Breast epithelium (tissue), 4 donors: Measurements from ENCODE around the gene TEAD1. TPM values are rescaled to one million over a fixed set of nuclear protein-coding genes. Genes with fewer than 3 reads are reported as not detected.

ENCODE experiments used
- DNase-seq, 2 donors: peaks; one replicate each; pipeline ENCODE4 v3.0.0-alpha.2; 2019; ENCODE audit warnings: low spot score in 2 of 2
- H3K27ac ChIP-seq, 2 donors: fragments of 200-600 bp; sonication (generic) in 1 of 2; one replicate each; pipeline ENCODE4 v1.5.1; 2016 to 2019; ENCODE audit warnings: mild to moderate bottlenecking in 1 of 2
- H3K27me3 ChIP-seq, 2 donors: fragments of 200-600 bp; sonication (generic) in 1 of 2; one replicate each; pipeline versions ENCODE4 v1.5.1 to v1.6.0; 2017 to 2019; ENCODE audit warnings: control low read depth in 1 of 2, mild to moderate bottlenecking in 1 of 2
- H3K36me3 ChIP-seq: fragments of 200-600 bp; one replicate; pipeline ENCODE4 v1.5.1; 2019
- H3K4me1 ChIP-seq, 2 donors: fragments of 200-600 bp; sonication (generic); one replicate each; pipeline ENCODE4 v1.5.1; 2016 to 2019; ENCODE audit warnings: control low read depth in 1 of 2
- H3K4me3 ChIP-seq, 3 donors: fragments of 200-600 bp; sonication (generic); 1 replicate in 2 of 3; 2 replicates in 1 of 3; pipeline ENCODE4 v1.5.1; 2016 to 2019; ENCODE audit warnings: mild to moderate bottlenecking in 3 of 3, moderate library complexity in 2 of 3
- H3K9me3 ChIP-seq, 2 donors: fragments of 200-600 bp; sonication (generic) in 1 of 2; one replicate each; pipeline ENCODE4 v1.5.1; 2016 to 2019; ENCODE audit warnings: control low read depth in 1 of 2
- CTCF ChIP-seq, 3 donors: fragments of 450-650 bp; IDR thresholded peaks; one replicate each; pipeline ENCODE4 v1.5.1; 2016 to 2017; ENCODE audit warnings: antibody characterized with exemption in 3 of 3, mild to moderate bottlenecking in 3 of 3, moderate library complexity in 3 of 3
- POLR2A ChIP-seq: fragments of 450-650 bp; IDR thresholded peaks from one replicate; pipeline ENCODE4 v1.6.1; 2016; ENCODE audit warnings: antibody characterized with exemption, mild to moderate bottlenecking, moderate library complexity
- POLR2AphosphoS5 ChIP-seq, 3 donors: sonication (generic); formaldehyde crosslinking; IDR thresholded peaks; one replicate each; pipeline ENCODE4 v1.6.1; 2017; ENCODE audit warnings: antibody characterized with exemption in 3 of 3
- intact Hi-C: fragments of 100-400 bp; cut with DNase I; formaldehyde crosslinking; loops from one replicate; pipeline ENCODE4 v1.15.1; 2023; ENCODE audit warnings: low total_unique reads
- total RNA-seq, 3 donors: library from RNA; depleted of rRNA; stranded (reverse); fragments of >200 nt; gene quantifications; one replicate each; pipeline ENCODE4 v1.1.0, GENCODE V29; 2016

The TEAD1 gene
- total RNA-seq, 3 donors from 2014 or later = 67.8 to 110 (median 80.1) TPM

- Histone ChIP-seq H3K27me3 (no peaks in the 10 kb centered on the region), H3K4me1 (peaks cover 0 to 6% of the 10 kb centered on the region in 2 donors), H3K27ac (peak overlapping the region in 1 of 2 donors; percentile 2), H3K9me3 (no peaks in the 10 kb centered on the region), H3K36me3 (no peaks in the 10 kb centered on the region), H3K4me3 (no peak overlapping the region)
- intact Hi-C loops = no loop called here
- TF ChIP-seq POLR2A (no peak), CTCF (IDR thresholded peaks at IDR 0.05) (no peak), POLR2AphosphoS5 (IDR thresholded peaks at IDR 0.05) (no peak)
- DNase-seq = no peak
These were observed 172.8 kb downstream of the TEAD1 start for GRCh38 chr11:12846786-12847615.

- no peaks in the 10 kb centered on the region for H3K9me3 ChIP-seq
- no peak overlapping the region for H3K4me3 ChIP-seq
- intact Hi-C loops = no loop called here
- TF ChIP-seq CTCF (IDR thresholded peaks at IDR 0.05) (no peak), POLR2AphosphoS5 (IDR thresholded peaks at IDR 0.05) (no peak), POLR2A (no peak)
- H3K27ac ChIP-seq = no peak overlapping the region
- no peaks in the 10 kb centered on the region for H3K27me3 ChIP-seq
- H3K36me3 ChIP-seq = no peaks in the 10 kb centered on the region
- DNase-seq = no peak
- H3K4me1 ChIP-seq = no peaks in the 10 kb centered on the region
These were observed 174.2 kb downstream of the TEAD1 start for GRCh38 chr11:12848413-12848812.

- Histone ChIP-seq H3K4me1 (no peaks in the 10 kb centered on the region), H3K36me3 (no peaks in the 10 kb centered on the region), H3K4me3 (no peak overlapping the region), H3K9me3 (no peaks in the 10 kb centered on the region), H3K27ac (peak overlapping the region; percentile 27 to 30), H3K27me3 (no peaks in the 10 kb centered on the region)
- intact Hi-C loops = no loop called here
- no peak for DNase-seq
- TF ChIP-seq POLR2A = no peak
- no peak for TF ChIP-seq POLR2AphosphoS5 (IDR thresholded peaks at IDR 0.05)
- no peak for TF ChIP-seq CTCF (IDR thresholded peaks at IDR 0.05)
These were observed 179.1 kb downstream of the TEAD1 start for GRCh38 chr11:12853325-12853651.

GRCh38 chr11:12853652-12854296 is 179.6 kb downstream of the TEAD1 start:
- Histone ChIP-seq H3K4me1 (no peaks in the 10 kb centered on the region), H3K27me3 (no peaks in the 10 kb centered on the region), H3K9me3 (no peaks in the 10 kb centered on the region), H3K27ac (peak overlapping the region in 1 of 2 donors; percentile 30), H3K4me3 (no peak overlapping the region), H3K36me3 (no peaks in the 10 kb centered on the region)
- no peak for DNase-seq
- no peak for TF ChIP-seq POLR2AphosphoS5 (IDR thresholded peaks at IDR 0.05)
- no peak for TF ChIP-seq CTCF (IDR thresholded peaks at IDR 0.05)
- TF ChIP-seq POLR2A = no peak
- intact Hi-C loops = no loop called here

- TF ChIP-seq POLR2AphosphoS5 (IDR thresholded peaks at IDR 0.05) (no peak), POLR2A (no peak), CTCF (IDR thresholded peaks at IDR 0.05) (no peak)
- Histone ChIP-seq H3K4me3 (no peak overlapping the region), H3K4me1 (no peaks in the 10 kb centered on the region), H3K9me3 (no peaks in the 10 kb centered on the region), H3K27me3 (no peaks in the 10 kb centered on the region), H3K27ac (no peak overlapping the region), H3K36me3 (no peaks in the 10 kb centered on the region)
- DNase-seq = no peak
- intact Hi-C loops = no loop called here
These were observed 180.1 kb downstream of the TEAD1 start for GRCh38 chr11:12854297-12854661.
